ENCODE measurements around the gene TRPV4.

TRPV4 gene

DNA sequence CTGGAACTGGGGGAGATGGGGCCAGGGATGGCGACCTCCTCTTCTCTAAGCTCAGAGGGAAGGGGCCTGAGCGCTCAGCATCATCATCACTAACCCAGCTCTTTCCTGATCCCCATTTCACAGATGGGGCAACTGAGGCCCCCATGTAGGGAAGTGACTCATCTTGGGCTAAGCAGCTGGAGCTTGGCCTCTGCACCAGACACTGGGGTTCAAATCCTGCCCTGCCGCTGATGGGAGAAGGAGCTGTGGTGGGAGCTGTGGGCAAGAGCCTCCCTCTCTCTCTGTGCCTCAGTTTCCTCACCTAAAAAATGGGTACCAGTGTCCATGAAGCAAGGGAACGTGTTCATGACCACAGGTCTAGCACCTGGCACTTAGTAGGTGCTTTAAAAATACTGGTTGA lies 2.6 kb upstream of the TRPV4 start:
- Histone ChIP-seq H3K4me1 (ENCODE audit: control insufficient read depth, low read depth, low read length) (no peaks in the 10 kb centered on the region), H3K27ac (ENCODE audit: low read length) (no peak overlapping the region), H3K9me3 (ENCODE audit: control insufficient read depth, low read depth, low read length) (no peaks in the 10 kb centered on the region)

DNA sequence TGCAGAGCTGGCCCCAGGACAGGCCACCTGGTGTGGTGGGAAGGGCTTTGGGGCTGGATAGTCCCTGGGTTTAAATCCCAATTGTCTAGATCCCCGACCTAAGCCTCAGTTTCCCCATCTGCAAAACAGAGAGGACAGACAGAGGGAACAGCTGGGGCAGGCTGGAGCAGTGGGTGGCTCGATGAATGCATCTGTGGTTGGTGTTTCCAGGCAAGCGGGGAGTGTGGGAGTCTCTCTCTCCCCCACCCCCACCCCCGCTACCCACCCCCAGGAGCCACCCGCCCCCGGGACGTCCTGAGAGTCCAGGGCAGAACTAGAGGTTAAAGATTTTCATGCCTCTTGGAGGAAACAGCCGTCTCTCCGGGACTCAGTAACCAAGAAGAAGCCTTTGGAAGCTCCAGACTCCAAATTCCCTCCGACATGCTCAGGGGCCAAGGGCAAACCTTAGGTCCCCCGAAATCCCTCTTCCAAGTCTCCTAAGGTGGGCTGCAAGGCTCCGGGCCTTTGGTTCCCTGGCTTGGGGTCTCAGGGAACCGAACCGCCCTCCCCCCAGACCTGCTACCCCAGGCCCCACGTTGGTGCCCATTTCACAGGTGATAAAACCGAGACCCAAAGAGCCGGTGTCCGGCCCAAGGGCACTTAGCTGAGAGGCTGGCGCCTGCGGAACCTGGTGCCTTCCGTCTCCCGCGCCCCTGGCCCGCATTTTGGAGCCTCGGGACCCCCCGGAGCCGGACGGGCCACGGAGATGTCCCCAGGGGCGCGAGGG lies 474 bp downstream of the TRPV4 start:
- Histone ChIP-seq H3K9me3 (ENCODE audit: control insufficient read depth, low read depth, low read length) (no peaks in the 10 kb centered on the region), H3K27me3 (ENCODE audit: control insufficient read depth, insufficient read depth, low read length) (peaks cover 4% of the 10 kb centered on the region), H3K4me1 (ENCODE audit: control insufficient read depth, low read depth, low read length) (no peaks in the 10 kb centered on the region), H3K9ac (ENCODE audit: low read length) (no peak overlapping the region), H3K36me3 (ENCODE audit: control insufficient read depth, low read depth, low read length) (no peaks in the 10 kb centered on the region), H3K4me3 (ENCODE audit: low read length) (peak overlapping the region; percentile 46), H3K27ac (ENCODE audit: low read length) (no peak overlapping the region)

More for the DNA sequence above, 2.6 kb upstream of the TRPV4 start:
- Histone ChIP-seq H3K9ac (ENCODE audit: low read length) (no peak overlapping the region), H3K36me3 (ENCODE audit: control insufficient read depth, low read depth, low read length) (no peaks in the 10 kb centered on the region), H3K27me3 (ENCODE audit: control insufficient read depth, insufficient read depth, low read length) (peaks cover 4% of the 10 kb centered on the region), H3K4me3 (ENCODE audit: low read length) (no peak overlapping the region)

GRCh38 chr12:109831929-109832328 lies 1.3 kb downstream of the TRPV4 start:
- Histone ChIP-seq H3K9ac (ENCODE audit: low read length) (no peak overlapping the region), H3K27me3 (ENCODE audit: control insufficient read depth, insufficient read depth, low read length) (peaks cover 4% of the 10 kb centered on the region), H3K4me3 (ENCODE audit: low read length) (no peak overlapping the region), H3K36me3 (ENCODE audit: control insufficient read depth, low read depth, low read length) (no peaks in the 10 kb centered on the region), H3K4me1 (ENCODE audit: control insufficient read depth, low read depth, low read length) (no peaks in the 10 kb centered on the region), H3K9me3 (ENCODE audit: control insufficient read depth, low read depth, low read length) (no peaks in the 10 kb centered on the region), H3K27ac (ENCODE audit: low read length) (no peak overlapping the region)

GRCh38 chr12:109831365-109831764 lies 1.8 kb downstream of the TRPV4 start:
- Histone ChIP-seq H3K9ac (ENCODE audit: low read length) (no peak overlapping the region), H3K9me3 (ENCODE audit: control insufficient read depth, low read depth, low read length) (no peaks in the 10 kb centered on the region), H3K27me3 (ENCODE audit: control insufficient read depth, insufficient read depth, low read length) (peaks cover 4% of the 10 kb centered on the region), H3K36me3 (ENCODE audit: control insufficient read depth, low read depth, low read length) (no peaks in the 10 kb centered on the region), H3K4me1 (ENCODE audit: control insufficient read depth, low read depth, low read length) (no peaks in the 10 kb centered on the region), H3K27ac (ENCODE audit: low read length) (no peak overlapping the region), H3K4me3 (ENCODE audit: low read length) (no peak overlapping the region)

- Histone ChIP-seq H3K9me3 (ENCODE audit: control insufficient read depth, low read depth, low read length) (no peaks in the 10 kb centered on the region), H3K4me3 (ENCODE audit: low read length) (no peak overlapping the region), H3K9ac (ENCODE audit: low read length) (no peak overlapping the region), H3K27ac (ENCODE audit: low read length) (no peak overlapping the region), H3K27me3 (ENCODE audit: control insufficient read depth, insufficient read depth, low read length) (peaks cover 4% of the 10 kb centered on the region), H3K36me3 (ENCODE audit: control insufficient read depth, low read depth, low read length) (no peaks in the 10 kb centered on the region), H3K4me1 (ENCODE audit: control insufficient read depth, low read depth, low read length) (no peaks in the 10 kb centered on the region)
Measured at GRCh38 chr12:109830718-109831117, 2.5 kb downstream of the TRPV4 start.

DNA sequence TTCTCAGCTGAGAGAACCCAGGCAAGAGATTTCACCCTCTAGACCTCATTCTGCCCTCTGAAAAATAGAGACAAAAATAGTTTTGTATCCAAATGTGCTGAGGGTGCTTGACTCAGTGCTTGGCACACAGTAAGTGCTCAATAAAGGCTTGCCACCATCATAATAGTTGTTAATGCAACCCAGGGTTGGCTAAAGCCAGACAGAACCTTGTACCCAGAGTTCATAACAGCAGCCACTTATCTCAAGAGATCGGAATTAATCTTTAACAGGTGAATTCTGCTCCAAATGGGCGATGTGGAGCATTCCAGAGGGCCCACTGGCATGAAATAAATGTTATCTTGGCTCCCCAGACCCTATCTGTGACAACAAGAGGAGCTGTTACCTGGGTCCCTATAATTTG lies 2.9 kb downstream of the TRPV4 start:
- Histone ChIP-seq H3K36me3 (ENCODE audit: control insufficient read depth, low read depth, low read length) (no peaks in the 10 kb centered on the region), H3K9me3 (ENCODE audit: control insufficient read depth, low read depth, low read length) (no peaks in the 10 kb centered on the region), H3K4me3 (ENCODE audit: low read length) (no peak overlapping the region), H3K27ac (ENCODE audit: low read length) (no peak overlapping the region), H3K4me1 (ENCODE audit: control insufficient read depth, low read depth, low read length) (no peaks in the 10 kb centered on the region), H3K27me3 (ENCODE audit: control insufficient read depth, insufficient read depth, low read length) (peaks cover 4% of the 10 kb centered on the region), H3K9ac (ENCODE audit: low read length) (no peak overlapping the region)

DNA sequence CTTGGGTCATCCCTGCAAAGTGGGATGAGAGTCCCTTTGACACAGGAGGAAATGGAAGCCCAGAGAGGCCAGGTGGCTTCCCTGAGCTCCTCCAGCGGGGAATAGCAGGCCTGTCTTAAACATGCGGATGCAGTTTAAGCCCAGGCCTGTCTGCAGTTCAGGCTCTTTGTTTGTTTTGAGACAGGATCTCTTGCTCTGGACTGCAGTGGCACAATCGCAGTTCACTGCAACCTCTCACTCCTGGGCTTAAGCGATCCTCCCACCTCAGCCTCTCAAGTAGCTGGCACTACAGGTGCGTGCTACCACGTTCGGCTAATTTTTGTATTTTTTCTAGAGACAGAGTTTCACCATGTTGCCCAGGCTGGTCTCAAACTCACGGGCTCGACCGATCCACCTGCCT lies 3.5 kb downstream of the TRPV4 start:
- H3K27me3 ChIP-seq (ENCODE audit: control insufficient read depth, insufficient read depth, low read length) = peaks cover 4% of the 10 kb centered on the region
- H3K9ac ChIP-seq (ENCODE audit: low read length) = no peak overlapping the region
- H3K4me1 ChIP-seq (ENCODE audit: control insufficient read depth, low read depth, low read length) = no peaks in the 10 kb centered on the region
- no peak overlapping the region for H3K27ac ChIP-seq (ENCODE audit: low read length)
- no peaks in the 10 kb centered on the region for H3K9me3 ChIP-seq (ENCODE audit: control insufficient read depth, low read depth, low read length)
- no peaks in the 10 kb centered on the region for H3K36me3 ChIP-seq (ENCODE audit: control insufficient read depth, low read depth, low read length)
- no peak overlapping the region for H3K4me3 ChIP-seq (ENCODE audit: low read length)

GRCh38 chr12:109828754-109829511 lies 4.3 kb downstream of the TRPV4 start:
- no peak overlapping the region for H3K9ac ChIP-seq (ENCODE audit: low read length)
- no peaks in the 10 kb centered on the region for H3K36me3 ChIP-seq (ENCODE audit: control insufficient read depth, low read depth, low read length)
- no peaks in the 10 kb centered on the region for H3K4me1 ChIP-seq (ENCODE audit: control insufficient read depth, low read depth, low read length)
- H3K27me3 ChIP-seq (ENCODE audit: control insufficient read depth, insufficient read depth, low read length) = peaks cover 4% of the 10 kb centered on the region
- H3K4me3 ChIP-seq (ENCODE audit: low read length) = no peak overlapping the region
- H3K9me3 ChIP-seq (ENCODE audit: control insufficient read depth, low read depth, low read length) = no peaks in the 10 kb centered on the region
- H3K27ac ChIP-seq (ENCODE audit: low read length) = no peak overlapping the region

DNA sequence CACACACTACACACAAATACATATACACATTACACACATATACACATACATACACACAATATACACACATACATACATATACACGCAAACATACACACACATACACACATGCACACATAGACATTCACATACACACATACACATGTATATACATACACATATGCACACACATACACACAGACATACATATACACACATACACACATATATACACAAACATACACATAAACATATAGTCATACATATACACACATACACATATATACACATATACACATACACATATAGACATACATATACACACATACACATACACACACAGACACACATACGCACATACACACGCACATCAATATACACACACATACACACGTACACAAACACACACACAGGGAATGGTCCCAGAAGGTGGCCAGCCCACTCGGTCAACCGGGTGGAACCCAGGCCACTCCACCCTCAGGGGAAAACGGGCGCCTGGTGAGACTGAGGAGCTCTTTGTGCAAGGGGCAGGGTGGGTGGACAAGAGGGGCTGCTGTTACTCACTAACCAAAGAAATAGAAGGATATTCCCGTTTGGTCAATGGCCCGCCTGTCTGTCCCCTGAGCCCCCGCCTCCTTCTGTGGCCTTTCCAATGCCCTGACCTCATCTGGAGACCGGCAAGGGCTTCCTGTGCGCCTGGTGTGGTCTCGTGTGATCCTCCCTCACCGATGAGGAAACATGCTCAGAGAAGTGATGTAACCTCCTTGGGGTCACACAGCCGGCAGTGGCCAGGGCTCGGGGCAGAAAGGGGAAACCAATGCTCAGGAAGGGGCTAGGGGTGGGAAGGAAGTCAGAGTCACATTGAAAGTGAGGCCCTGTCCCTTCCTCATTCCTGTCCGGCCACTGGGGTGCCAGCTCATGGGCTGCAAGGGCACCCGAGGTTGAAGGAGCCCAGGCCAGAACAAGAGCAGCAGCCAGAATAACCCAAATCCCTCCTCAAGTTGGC lies 5.3 kb downstream of the TRPV4 start:
- peaks cover 2% of the 10 kb centered on the region for H3K27me3 ChIP-seq (ENCODE audit: control insufficient read depth, insufficient read depth, low read length)
- no peaks in the 10 kb centered on the region for H3K36me3 ChIP-seq (ENCODE audit: control insufficient read depth, low read depth, low read length)
- H3K27ac ChIP-seq (ENCODE audit: low read length) = no peak overlapping the region
- H3K4me3 ChIP-seq (ENCODE audit: low read length) = no peak overlapping the region
- H3K4me1 ChIP-seq (ENCODE audit: control insufficient read depth, low read depth, low read length) = no peaks in the 10 kb centered on the region
- H3K9ac ChIP-seq (ENCODE audit: low read length) = no peak overlapping the region
- no peaks in the 10 kb centered on the region for H3K9me3 ChIP-seq (ENCODE audit: control insufficient read depth, low read depth, low read length)

DNA sequence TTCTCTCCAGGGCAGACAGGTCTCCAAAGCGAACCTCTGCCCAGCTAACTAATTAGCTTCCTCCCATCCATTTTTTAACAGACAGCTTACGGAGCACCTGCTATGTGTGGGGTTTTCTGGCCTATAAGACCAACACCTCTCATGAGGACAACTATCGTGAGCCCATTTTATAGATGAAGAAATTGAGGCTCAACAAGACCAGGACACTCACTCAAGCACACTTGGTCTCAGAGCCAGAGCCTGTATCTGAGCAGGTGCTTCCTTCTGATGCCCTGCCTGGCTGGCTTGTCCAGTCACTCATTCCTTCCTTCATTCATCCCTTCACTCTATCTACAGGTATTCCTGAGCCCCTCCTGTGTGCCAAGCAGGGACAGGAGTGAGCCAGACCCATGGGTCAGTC lies 6.1 kb downstream of the TRPV4 start:
- Histone ChIP-seq H3K4me3 (ENCODE audit: low read length) (no peak overlapping the region), H3K27me3 (ENCODE audit: control insufficient read depth, insufficient read depth, low read length) (no peaks in the 10 kb centered on the region), H3K4me1 (ENCODE audit: control insufficient read depth, low read depth, low read length) (peaks cover 4% of the 10 kb centered on the region), H3K9ac (ENCODE audit: low read length) (no peak overlapping the region), H3K9me3 (ENCODE audit: control insufficient read depth, low read depth, low read length) (no peaks in the 10 kb centered on the region), H3K36me3 (ENCODE audit: control insufficient read depth, low read depth, low read length) (no peaks in the 10 kb centered on the region), H3K27ac (ENCODE audit: low read length) (no peak overlapping the region)

- no peak overlapping the region for H3K9ac ChIP-seq (ENCODE audit: low read length)
- H3K36me3 ChIP-seq (ENCODE audit: control insufficient read depth, low read depth, low read length) = no peaks in the 10 kb centered on the region
- no peaks in the 10 kb centered on the region for H3K27me3 ChIP-seq (ENCODE audit: control insufficient read depth, insufficient read depth, low read length)
- peaks cover 4% of the 10 kb centered on the region for H3K4me1 ChIP-seq (ENCODE audit: control insufficient read depth, low read depth, low read length)
- no peak overlapping the region for H3K4me3 ChIP-seq (ENCODE audit: low read length)
- no peak overlapping the region for H3K27ac ChIP-seq (ENCODE audit: low read length)
- H3K9me3 ChIP-seq (ENCODE audit: control insufficient read depth, low read depth, low read length) = no peaks in the 10 kb centered on the region
Measured at GRCh38 chr12:109824731-109825130, 8.5 kb downstream of the TRPV4 start.
